ENCODE data around the gene ADAM17. TPM values are rescaled to one million over a fixed set of nuclear protein-coding genes. Genes with fewer than 3 reads are reported as not detected.

Gene ADAM17
- total and polyA plus RNA-seq, 2 of the 13 experiments (the other 11 are each of a cell fraction or from before 2014, with no cell fraction given), result 6.5 to 33.4 TPM

- no peak for TF ChIP-seq ZNF24 (IDR thresholded peaks at IDR 0.05)
- no peak for TF ChIP-seq PAWR (CRISPR knock-in tag; IDR thresholded peaks at IDR 0.05; ENCODE audit: borderline replicate concordance)
- TF ChIP-seq ARID5B (CRISPR knock-in tag; IDR thresholded peaks at IDR 0.05), result peak; percentile 56; the same call in 1 of the 2 replicates
- TF ChIP-seq ZSCAN22 (CRISPR knock-in tag; IDR thresholded peaks at IDR 0.05), result 0 out of 2 replicates have a peak, but pooled peaks have one; percentile 61
- no peak for TF ChIP-seq ZNF615 (CRISPR knock-in tag; IDR thresholded peaks at IDR 0.05; ENCODE audit: borderline replicate concordance)
- no peak for TF ChIP-seq ZNF232 (CRISPR knock-in tag; IDR thresholded peaks at IDR 0.05; ENCODE audit: borderline replicate concordance)
- no peak for TF ChIP-seq IRX3 (CRISPR knock-in tag; IDR thresholded peaks at IDR 0.05; ENCODE audit: borderline replicate concordance, low read depth)
- no peak for TF ChIP-seq ZFX (CRISPR knock-in tag; IDR thresholded peaks at IDR 0.05; ENCODE audit: low read depth)
- no peak for TF ChIP-seq ZNF510 (CRISPR knock-in tag; IDR thresholded peaks at IDR 0.05; ENCODE audit: low read depth)
- TF ChIP-seq ZNF30 (CRISPR knock-in tag; IDR thresholded peaks at IDR 0.05), result no peak
- TF ChIP-seq HBP1 (CRISPR knock-in tag; IDR thresholded peaks at IDR 0.05; ENCODE audit: low read depth), result no peak
- no peak for TF ChIP-seq GPBP1L1 (CRISPR knock-in tag; IDR thresholded peaks at IDR 0.05)
- TF ChIP-seq ZNF292 (CRISPR knock-in tag; IDR thresholded peaks at IDR 0.05; ENCODE audit: borderline replicate concordance, low read depth), result peak; percentile 82; the same call in 1 of the 2 replicates
- no peak for TF ChIP-seq ZNF432 (CRISPR knock-in tag; IDR thresholded peaks at IDR 0.05; ENCODE audit: borderline replicate concordance)
- TF ChIP-seq TBP (CRISPR knock-in tag; IDR thresholded peaks at IDR 0.05), result no peak
- TF ChIP-seq ZBTB4 (CRISPR knock-in tag; IDR thresholded peaks at IDR 0.05; ENCODE audit: borderline replicate concordance), result no peak
- TF ChIP-seq MTA1 (CRISPR knock-in tag; IDR thresholded peaks at IDR 0.05; ENCODE audit: borderline replicate concordance), result peak; percentile 59; the same call in 1 of the 2 replicates
These were observed 23.0 kb upstream of the ADAM17 start (continued) for GRCh38 chr2:9578467-9579235.
